OCI-LY3 (cell line): ENCODE results near the gene MN1.

ENCODE experiments used
- CTCF ChIP-seq: fragments of 200-600, 300-600 bp; sonication (generic); IDR thresholded peaks from 2 replicates; pipeline ENCODE4 v1.5.1; 2014; ENCODE audit warnings: antibody characterized with exemption, low read length, low read depth
- EZH2phosphoT487 ChIP-seq: fragments of 200-600 bp; shearing (Covaris generic); IDR thresholded peaks from 2 replicates; pipeline ENCODE4 v1.6.1; 2018; ENCODE audit warnings: antibody characterized with exemption, mixed run types, low read depth

- TF ChIP-seq CTCF (no peak), EZH2phosphoT487 (no peak)
Measured at GRCh38 chr22:27797520-27798391, 3.8 kb downstream of the MN1 start.
